C4-2B (cell line): ENCODE results near the gene TCTN2.

Experiments used
- ZFX ChIP-seq: fragments of 450-650 bp; IDR thresholded peaks from 2 replicates; pipeline ENCODE4 v1.6.1; 2017
- TF ChIP-seq, protein P1 (sequence below): fragments of 450-650 bp; conservative IDR thresholded peaks from 2 replicates; pipeline ENCODE4 v1.5.1; 2017; ENCODE audit warnings: mild to moderate bottlenecking

- TF ChIP-seq, protein P1, sequence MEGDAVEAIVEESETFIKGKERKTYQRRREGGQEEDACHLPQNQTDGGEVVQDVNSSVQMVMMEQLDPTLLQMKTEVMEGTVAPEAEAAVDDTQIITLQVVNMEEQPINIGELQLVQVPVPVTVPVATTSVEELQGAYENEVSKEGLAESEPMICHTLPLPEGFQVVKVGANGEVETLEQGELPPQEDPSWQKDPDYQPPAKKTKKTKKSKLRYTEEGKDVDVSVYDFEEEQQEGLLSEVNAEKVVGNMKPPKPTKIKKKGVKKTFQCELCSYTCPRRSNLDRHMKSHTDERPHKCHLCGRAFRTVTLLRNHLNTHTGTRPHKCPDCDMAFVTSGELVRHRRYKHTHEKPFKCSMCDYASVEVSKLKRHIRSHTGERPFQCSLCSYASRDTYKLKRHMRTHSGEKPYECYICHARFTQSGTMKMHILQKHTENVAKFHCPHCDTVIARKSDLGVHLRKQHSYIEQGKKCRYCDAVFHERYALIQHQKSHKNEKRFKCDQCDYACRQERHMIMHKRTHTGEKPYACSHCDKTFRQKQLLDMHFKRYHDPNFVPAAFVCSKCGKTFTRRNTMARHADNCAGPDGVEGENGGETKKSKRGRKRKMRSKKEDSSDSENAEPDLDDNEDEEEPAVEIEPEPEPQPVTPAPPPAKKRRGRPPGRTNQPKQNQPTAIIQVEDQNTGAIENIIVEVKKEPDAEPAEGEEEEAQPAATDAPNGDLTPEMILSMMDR, result no peak
- TF ChIP-seq ZFX, result no peak
Measured at GRCh38 chr12:123732251-123732650, 61.3 kb downstream of the TCTN2 start.
